ENCODE measurements around the gene LLCFC1.

Gene LLCFC1

DNA sequence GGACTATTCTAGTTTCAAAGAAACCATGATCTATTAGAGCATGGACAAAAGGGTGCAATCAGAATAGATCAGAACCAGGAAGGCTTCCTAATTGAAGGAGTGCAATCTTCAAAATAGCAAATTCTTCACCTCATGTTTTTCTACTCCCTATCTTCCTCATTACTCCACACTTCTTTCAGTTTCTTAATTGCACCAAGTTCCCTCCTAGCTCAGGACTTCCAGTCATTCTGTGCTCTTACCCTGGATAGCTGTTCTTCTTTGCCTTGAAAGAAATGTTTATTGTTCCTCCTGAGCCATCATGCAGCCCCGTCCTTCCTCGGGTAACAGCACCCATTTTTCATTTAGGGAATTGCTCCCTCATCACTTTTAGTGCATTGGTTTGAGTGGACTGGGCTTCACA is 28.8 kb upstream of the LLCFC1 start:
- FAIRE-seq = no peak

DNA sequence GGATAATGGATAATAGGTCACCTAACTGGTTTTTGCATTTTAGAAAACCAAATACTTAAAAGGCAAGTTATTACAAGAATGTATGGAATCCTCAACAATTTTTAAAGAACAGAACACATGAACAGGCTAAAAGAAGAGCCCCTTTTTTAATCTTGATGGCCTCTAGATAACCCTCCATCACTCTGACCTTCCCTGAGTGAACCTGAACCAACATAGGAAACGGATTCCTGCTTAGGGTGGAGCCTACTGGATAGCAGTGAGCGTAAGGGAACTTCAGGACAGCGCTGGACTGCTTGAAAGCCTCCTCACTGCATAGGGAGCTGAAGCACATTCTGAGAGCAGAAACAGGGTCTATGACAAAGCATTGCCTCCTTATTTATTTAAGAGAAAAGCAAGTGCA is 26.2 kb upstream of the LLCFC1 start:
- no peak for FAIRE-seq

DNA sequence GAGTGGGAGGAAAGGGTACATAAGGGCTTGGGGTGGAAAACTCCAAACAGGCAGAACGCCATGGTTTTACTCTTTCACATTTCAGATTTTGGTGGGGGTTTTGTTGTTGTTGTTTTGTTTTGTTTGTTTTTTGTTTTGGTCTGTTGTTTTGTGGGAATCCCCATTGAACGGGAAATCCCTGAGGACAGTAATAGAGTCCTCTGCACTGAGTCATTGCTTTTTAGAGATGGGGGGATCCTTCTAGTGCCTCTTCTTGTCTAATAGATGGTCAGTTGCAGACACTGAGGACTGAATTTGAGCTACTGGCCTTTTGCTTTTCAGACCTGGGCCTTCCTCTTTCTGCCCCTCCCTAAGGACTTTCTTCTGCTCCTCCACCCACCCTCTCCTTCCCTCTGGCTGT is 25.7 kb upstream of the LLCFC1 start:
- FAIRE-seq = no peak

DNA sequence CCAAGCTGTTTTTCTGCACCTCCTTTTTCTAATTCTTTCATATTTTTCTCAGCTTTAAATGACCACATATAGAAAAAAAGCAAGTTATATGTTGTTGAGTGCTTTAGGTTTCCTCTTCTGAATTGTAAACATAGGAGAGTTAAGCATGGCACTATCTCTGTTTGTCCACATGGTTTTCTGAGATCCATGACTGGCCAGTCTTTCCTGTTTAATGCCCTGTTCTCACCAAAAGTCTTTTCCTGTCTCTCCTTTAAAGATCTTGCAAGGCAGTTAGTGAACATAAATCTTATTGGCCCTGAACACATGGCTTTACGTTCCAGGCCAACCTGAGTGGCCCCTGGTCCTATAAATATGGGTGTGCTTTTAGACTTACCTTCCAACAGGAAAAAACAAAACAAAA is 25.2 kb upstream of the LLCFC1 start:
- no peak for FAIRE-seq

DNA sequence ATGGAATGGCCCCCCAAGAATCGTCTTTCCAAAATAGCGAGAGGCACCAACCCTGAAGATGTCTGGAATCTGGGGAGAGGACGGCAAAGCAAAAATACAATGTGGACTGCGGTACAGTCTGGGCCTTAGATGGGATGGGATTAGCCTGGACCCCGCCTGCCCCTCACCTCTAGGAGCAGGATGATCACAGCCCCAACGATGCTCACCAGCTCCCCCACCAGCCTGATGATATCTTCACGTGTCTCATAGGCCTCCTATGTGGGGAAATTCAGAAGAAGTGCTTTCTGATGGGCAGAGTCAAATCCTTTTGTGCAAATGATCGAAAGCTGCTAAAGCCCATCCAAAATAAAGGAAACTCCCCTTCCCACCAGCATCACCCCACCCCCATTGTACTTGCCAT is 24.0 kb upstream of the LLCFC1 start:
- no peak for FAIRE-seq

DNA sequence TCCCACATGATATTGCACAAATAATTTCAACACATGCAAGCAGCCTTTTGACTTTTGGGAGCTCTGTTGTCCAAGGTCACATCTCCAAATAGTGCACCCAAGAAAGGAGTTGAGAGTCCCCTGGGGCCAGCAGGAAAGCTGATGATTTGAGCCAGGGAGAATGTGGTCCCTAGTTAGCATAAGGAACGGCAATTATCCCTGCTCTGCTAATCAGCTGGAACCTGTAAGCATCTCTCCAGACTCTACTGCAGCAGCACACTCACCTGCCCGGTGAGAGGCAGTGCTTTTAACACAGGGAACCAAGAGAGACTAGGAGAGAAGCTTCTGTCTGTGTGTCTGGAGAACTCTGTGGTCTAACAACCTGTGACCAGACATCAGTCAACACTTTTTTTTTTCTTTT is 22.8 kb upstream of the LLCFC1 start:
- FAIRE-seq = no peak

DNA sequence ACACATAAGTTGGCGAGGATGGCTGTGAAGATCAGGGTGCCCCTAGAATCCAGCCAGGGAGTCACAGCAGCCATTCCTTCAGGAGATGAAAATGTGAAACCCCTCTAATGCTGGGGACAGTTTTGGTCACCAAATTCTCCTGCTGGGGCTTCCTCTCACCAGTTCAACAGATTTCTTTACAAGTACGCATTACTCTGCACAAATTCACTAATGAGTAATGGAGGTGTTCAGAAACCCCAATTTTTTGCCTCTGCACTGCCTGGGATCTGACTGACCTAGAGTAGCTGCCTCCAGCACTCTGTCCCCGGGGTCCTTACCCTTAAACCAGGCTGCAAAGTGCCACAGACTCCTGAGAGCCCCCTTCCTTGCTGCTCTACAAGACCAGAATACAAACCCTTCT is 21.8 kb upstream of the LLCFC1 start:
- FAIRE-seq = no peak

DNA sequence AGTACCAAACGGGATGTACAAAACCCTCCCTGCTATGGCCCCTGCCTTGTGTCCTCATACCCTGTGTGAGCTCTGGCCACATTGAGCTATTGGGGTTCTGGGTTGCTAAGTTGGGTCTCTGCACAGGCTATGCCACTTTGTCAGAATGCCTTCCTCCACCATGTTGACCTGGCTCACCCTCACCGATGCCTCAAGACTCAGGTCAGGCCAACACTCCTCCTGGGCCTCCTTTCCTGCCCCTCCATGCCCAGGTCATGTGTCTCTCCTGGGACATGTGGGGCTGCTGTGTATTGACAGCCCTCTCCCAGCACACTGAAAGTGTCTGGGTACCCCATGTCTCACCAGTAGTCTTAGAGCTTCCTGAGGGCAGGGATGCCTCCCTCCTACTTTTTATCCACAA is 20.4 kb upstream of the LLCFC1 start:
- FAIRE-seq = no peak

DNA sequence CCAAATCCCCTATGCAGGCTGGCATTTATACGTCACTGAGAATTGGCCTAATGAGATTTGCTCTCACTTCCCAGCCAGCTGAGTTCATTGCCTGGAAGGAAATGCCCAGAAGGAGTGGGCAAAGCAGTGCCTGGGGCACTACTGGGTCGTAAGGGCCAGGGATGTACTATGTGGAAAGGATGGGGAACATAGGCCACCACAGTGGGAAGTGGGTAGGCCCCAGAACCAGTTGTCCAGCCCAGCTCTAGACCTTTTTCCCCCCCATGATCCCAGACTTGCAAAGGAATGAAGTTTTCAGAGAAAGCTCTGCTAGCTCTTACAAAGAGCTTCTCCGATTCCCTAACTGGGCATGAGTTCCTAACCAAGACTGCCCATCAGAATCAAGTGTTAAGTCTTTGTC is 19.6 kb upstream of the LLCFC1 start:
- no peak for FAIRE-seq

DNA sequence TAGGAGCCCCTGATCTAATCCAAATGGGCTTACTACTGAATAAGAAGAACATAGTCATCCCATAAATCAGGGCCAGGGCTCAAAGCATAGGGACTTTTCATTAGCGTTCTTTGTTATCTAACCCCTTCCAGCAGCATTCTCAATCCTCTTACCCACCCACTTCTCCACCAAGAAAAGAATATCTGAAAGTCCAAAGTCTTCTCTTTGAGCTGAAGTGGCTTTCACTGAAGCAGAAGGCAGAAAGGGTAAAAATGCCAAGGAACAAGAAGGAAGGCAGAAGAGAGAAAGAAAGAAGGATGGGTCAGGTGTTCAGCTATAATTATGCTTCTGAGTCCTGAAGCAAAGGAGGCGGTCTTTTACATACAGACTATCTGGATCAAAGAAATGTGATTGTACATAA is 15.9 kb upstream of the LLCFC1 start:
- no peak for FAIRE-seq

DNA sequence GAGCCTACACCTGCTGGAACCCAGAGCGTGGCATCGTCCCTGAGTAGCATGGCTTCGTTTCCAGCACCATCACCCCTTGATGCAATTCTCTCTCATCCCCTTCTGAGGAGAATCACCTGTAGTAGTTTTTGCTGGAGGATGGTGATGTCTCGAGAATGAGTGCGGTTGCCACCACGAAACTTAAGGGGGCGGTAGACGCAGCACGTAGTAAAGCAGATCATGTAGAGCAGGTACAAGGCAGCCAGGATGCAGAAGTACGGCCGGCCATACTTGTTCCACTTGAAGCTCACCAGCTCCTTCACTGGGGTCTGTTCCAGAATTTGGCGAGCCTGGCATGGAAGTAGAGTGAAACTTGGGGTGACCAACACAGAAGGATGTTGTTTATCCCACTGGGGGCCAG is 13.9 kb upstream of the LLCFC1 start:
- no peak for FAIRE-seq

DNA sequence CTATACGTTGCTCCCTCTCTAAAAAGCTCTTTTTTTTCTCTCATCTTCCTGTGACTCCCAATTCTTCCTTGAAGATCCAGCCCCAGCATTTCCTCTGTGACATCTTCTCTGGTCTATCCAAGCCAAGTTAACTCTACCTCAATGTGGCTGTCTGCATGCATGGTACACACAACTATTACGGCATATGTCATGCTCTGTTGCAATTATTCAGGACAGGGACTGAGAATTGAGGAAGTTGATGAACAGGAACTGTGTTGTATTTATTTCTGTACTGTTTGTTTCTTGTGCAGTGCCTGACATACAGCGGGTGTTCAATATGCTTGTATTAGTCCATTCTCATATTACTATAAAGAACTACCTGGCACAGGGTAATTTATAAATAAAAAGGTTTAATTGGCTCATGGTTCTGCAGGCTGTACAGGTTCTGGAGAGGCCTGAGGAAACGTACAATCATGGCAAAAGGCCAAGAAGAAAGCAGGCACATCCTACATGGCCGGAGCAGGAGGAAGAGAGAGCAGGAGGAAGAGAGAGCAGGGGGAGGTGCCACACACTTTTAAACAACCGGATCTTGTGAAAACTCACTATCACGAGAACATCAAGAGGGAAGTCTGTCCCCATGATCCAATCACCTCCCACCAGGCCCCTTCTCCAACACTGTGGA is 12.1 kb upstream of the LLCFC1 start:
- no peak for FAIRE-seq

DNA sequence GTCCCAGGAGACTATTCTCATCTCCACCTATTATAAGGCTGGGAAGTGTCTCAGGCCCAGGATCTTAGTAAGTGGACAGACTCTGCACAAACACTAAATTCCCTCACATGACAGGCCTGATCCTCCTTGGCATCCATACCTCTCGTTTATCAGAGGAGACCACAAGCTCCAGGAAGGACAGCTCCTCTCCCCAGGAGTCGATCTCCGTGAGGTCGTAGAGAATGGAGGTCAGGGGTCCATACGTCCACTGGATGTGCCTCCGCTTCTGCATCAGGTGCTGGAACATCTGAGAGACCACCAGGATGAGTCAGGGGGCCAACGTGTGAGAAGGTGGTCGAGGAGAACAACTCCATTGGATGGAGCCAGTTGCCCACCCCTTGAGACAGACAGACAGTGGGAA is 11.3 kb upstream of the LLCFC1 start:
- FAIRE-seq = no peak

DNA sequence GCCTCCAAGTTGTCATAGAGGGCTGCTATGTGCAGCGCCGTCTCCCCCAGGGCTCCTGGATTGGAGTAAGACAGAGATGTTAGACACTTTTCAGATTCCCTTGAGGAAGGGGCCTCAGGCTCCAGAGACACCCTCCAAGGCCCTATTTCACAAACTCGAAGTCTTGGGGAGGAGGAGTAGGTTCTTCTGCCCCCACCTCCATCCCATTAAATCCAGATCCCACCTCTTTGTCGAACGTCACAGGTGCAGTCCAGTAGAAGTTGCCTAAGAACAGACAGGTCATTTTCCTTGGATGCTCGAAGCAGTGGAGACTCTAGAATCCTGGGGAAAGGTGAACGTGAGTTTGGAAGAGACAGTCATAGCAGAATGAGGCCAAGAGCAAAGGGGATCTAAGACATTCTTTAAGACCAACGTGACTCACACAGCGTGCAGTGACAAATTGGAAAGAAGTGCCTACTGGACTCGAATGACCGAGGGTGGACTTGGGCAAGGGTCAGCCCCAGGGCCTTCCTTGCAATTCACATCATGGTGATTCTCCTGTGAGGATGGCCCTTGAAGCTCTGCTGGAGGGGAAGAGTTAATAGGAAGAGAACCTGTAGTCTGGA is 9.1 kb upstream of the LLCFC1 start:
- no peak for FAIRE-seq

DNA sequence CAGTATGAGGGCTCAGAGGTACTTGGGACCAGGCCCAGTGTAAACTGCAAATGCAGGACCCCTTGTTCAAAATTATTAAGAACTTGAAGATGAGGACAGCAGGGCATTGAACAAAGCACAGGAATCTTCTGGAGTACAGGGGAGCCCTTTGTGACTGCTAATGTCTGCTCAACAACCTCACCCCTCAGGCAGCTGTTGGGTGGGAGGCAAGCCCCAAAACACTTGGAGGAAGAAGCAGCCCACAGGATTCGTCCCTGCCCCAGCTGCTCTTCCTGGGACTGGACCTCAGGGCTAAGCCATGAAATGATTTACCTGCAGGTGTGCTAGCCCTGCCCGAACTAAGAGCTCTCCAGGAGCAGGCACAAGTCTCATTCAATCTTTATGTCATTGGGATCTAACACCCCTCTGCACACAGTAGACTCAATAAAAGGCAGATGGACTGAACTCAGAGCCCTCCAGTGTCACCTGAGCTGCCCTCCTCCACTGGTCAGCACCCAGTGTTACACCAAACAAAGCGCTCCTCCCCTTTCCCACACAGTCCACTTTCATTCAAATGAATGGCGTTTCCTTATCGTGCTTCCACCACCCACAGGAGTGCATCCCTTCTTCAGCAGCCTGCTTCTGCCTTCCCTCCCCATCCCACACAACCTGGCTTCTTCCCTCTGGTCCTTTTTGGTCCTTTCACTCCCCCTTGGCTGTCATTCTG is 6.7 kb upstream of the LLCFC1 start:
- no peak for FAIRE-seq

DNA sequence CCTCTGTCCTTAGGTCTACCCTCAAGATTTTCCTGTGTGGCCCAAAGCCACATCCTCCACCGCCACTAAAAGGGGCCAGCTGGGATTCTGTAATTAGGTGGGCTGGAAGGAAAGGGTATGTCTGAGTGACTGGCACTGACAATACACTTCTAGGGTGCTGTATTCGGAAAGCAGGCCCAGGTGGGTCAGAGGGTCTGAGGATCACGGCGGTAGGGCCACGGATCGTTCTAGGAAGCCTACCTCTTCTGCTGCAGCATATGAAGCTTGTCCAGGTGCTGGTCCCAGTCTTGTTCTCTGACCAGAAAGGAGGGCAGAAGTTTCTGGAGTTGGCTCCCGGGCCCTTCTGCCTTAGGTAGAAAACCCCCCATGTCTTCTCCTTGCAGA is 6.2 kb upstream of the LLCFC1 start:
- FAIRE-seq = no peak

DNA sequence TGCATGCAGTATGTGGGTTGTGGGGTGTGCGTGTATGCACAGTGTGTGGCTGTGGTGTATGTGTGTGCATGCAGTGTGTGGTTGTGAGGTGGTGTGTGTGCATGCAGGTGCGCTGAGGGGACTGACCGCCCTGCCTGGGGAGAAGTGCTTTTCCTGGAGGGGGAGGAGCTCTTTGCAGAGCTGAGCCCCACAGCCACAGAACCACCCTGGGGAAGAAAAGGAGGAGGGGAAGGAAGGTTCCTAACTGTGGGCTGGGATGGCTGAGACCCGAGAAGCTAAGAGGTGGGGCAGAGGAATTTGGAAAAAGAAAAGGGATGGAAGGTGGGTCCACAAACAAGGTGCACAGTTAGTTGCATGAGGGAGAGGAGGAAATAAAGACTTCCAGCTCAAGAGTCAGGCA is 5.7 kb upstream of the LLCFC1 start, which contains the start of gene TRPV5:
TSS of gene TRPV5 (minus strand) at position 123 of the 400 bp plus-strand sequence. CDS start 287 bp downstream, outside the sequence.
- no peak for FAIRE-seq

DNA sequence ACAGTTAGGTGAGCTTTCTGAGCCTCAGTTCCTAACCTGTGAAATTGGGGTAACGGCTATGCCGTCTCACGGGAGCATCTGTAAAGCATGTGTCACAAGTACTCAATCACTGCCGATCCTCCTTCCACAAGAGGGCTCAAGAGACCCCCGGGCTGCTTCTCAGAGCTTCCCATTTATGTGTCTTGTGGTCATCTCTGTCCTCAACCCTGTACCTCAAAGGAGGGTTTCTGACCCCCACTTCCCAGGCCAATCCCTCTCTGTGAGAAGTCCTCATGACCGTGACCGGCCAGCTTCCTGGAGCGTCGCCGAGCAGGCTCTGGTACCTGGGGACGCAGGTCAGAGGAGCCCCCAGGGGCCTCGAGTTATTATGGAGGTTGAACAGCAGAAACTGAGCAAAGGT is 5.2 kb upstream of the LLCFC1 start:
- FAIRE-seq = no peak

DNA sequence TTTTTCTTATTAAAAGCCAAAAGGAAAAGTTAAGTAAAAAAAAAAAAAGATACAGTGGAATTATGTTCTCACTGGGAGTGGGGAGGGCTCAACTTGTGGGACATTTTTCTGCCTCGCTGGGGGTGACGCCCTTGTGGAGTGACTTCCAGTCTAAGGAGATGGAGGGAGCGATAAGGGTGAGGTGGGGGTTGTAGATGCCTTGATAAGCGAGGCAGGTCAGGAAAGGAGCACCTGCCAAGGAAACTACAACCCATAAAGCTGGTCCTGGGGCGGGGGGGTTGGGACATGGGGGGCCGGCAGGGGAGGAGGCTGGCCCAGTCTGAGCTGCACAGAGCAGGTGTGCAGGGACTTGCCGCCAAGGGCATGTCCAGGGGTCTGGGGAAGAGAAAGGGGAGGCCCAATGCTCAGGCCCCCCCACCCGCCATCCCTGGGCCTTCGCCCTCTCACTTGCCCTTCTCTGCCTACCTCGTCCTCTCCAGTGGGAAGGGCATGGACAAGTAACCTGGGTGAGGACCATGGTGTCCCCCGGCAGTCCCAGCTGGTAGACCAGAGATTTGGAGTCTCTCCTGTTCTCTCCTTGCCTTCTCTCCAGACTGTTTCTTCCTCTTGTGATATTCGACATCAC is 3.2 kb upstream of the LLCFC1 start:
- no peak for FAIRE-seq

DNA sequence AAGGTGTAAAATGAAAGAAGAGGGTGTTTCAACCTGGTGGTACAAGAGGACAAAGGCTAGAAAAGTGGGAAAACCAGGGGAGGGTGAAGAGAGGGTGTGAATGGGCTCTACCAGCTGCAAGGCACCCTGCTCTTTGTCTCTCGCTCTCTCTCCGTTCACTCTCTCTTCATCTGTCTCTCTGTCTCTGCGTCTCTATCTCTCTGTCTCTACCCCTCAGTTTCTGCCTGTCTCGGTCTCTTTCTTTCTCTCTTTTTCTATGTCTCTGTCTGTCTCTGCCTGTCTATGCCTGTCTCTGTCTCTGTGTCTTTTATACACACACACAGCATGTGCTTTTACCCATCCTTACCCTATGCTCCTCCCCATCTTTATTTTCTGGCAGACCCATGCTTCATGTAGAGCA is 673 bp upstream of the LLCFC1 start:
- no peak for FAIRE-seq

DNA sequence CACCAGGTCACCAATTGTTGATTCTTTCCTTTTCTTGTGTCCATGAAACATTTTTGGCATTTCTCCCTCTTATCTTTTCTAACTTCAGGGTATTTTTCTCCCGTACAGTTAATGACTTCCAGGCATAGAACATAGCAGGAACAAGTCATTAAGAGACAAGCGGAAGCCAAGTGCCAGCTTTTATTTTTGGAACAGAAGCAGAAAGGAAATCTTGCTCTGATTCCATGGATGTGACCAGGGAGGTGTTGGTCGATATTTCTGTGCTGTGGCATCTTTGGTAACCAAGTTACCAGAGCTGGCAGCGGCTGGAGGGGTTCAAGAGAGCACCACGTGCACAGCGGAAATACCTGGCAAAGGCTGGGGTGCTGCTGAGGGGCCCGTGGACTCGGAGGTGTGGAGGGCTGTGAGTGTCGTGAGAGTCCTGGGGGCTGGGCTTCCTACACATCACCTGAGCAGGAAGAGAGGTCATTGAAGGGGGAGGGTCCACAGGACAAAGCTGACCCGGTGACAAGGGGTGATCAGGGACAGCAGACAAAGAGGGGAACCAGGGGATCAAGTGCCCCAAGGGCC is 1.8 kb downstream of the LLCFC1 start:
- FAIRE-seq = no peak

DNA sequence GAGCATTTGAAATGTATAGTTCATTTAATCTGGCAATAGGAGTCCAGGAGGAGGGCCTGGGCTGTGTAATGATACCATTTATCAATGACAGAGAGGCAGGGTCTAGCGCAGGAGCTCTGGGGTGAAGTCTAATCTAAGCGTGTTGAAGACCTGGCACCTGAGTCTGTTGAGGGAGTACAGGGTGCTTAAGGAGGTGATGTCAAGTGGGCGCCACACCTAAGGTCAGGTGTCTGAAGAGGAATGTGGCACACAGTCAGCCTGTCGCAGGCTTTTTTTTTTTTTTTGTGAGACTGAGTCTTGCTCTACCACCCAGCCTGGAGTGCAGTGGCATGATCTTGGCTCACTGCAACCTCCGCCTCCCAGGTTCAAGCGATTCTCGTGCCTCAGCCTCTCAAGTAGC is 2.3 kb downstream of the LLCFC1 start:
- no peak for FAIRE-seq

DNA sequence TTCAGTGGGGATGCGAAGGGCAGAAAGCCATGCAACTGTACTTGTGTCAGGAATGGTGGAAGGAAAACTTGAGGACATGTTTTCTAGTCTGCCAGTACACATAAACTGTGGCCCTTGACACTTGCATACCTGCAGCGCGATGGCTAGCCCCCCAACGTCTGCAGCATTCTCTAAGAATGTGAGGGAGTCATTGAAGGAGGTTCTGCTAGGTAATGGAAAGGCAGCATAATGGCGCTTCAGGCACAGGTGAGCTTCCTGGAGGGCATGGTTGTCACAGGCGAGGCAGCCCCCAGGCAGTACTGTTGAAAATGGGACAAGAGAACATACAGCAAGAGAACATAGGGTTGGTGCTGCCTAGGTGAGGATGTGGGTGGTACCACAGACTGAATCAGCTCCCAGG is 3.5 kb downstream of the LLCFC1 start:
- no peak for FAIRE-seq

Measured in islet of Langerhans (tissue), 1 donor.